Measurements from ENCODE around the gene HPSE2. TPM values are rescaled to one million over a fixed set of nuclear protein-coding genes. Genes with fewer than 3 reads are reported as not detected.

Gene HPSE2
- total RNA-seq, 1 experiment from 2014 or later = 0.20 TPM

DNA sequence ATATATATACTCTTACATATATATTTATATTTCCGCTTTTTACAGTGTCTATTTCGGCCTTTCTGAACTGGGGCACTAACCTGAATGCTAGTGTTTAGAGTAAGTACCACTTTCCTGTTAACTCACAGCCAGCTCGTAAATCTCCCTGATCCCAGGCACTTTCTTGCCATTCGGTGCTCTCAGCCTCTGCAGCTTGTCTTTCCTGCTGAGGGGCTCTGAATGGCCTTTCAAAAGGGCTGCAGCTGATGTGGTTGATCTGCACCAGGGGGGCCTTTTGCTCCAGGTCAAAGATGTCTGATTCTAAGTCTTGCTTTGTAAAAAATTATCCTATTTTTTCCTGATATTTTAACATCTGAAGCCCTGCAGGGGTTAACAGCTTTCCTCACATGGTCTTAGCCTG is 763.5 kb downstream of the HPSE2 start:
- Histone ChIP-seq H3K23me2 (ENCODE audit: insufficient read length, low read depth, low read length, poor library complexity, severe bottlenecking) (no peaks in the 10 kb centered on the region), H2BK120ac (ENCODE audit: low read depth, low read length, poor library complexity, severe bottlenecking) (no peak overlapping the region), H3K56ac (ENCODE audit: insufficient read length, low read depth, low read length) (no peak overlapping the region), H3K9me3 (ENCODE audit: control insufficient read depth, low read depth, low read length) (no peaks in the 10 kb centered on the region), H2BK12ac (ENCODE audit: insufficient read length, low read depth, low read length) (no peak overlapping the region), H2AFZ (ENCODE audit: low read length) (no peak overlapping the region), H4K91ac (ENCODE audit: insufficient read length, low read depth, low read length) (no peak overlapping the region), H3K79me2 (ENCODE audit: insufficient read depth, low read length) (no peaks in the 10 kb centered on the region), H4K20me1 (ENCODE audit: control insufficient read depth, insufficient read depth, insufficient read length) (no peaks in the 10 kb centered on the region), H2BK20ac (ENCODE audit: low read depth, low read length, poor library complexity, severe bottlenecking) (no peak overlapping the region), H2BK15ac (ENCODE audit: low read depth, low read length) (no peak overlapping the region), H3K9ac (ENCODE audit: extremely low read depth, insufficient read length, low read length) (no peak overlapping the region), H3K23ac (ENCODE audit: insufficient read length, low read depth, low read length) (no peak overlapping the region), H4K5ac (ENCODE audit: insufficient read length, low read depth, low read length) (no peak overlapping the region), H3K27me3 (ENCODE audit: insufficient read depth, low read length) (no peaks in the 10 kb centered on the region), H3K79me1 (ENCODE audit: insufficient read depth, low read depth, low read length, poor library complexity, severe bottlenecking) (no peaks in the 10 kb centered on the region), H3K18ac (ENCODE audit: insufficient read length, low read depth, low read length) (no peak overlapping the region), H3K27ac (ENCODE audit: insufficient read length, low read depth, low read length) (no peak overlapping the region), H2AK5ac (ENCODE audit: insufficient read length, low read length) (no peak overlapping the region), H3K14ac (ENCODE audit: insufficient read depth, low read length) (no peak overlapping the region), H4K8ac (replicated peaks; ENCODE audit: insufficient read length, low read depth, low read length) (no peak overlapping the region), H3K4me2 (ENCODE audit: insufficient read depth, insufficient read length, low read length) (no peak overlapping the region), H3K4ac (ENCODE audit: low read depth, low read length) (no peak overlapping the region), H3T11ph (ENCODE audit: low read length) (no peak overlapping the region), H2BK5ac (ENCODE audit: insufficient read length, low read length) (no peak overlapping the region), H3K4me1 (ENCODE audit: insufficient read depth, low read length) (no peaks in the 10 kb centered on the region; the same call in 1 of the 2 replicates)
- Mint-ChIP-seq H3K4me3 (no peak overlapping the region), H3K4me1 (peaks cover 21 to 34% of the 10 kb centered on the region in 2 experiments), H3K27ac (peak overlapping the region in 1 of 3 experiments; percentile 84; a peak in 1 of 7 replicates), H3K27me3 (ENCODE audit: low read depth) (peaks cover 27% of the 10 kb centered on the region), H3K9me3 (peaks cover 0 to under 1% of the 10 kb centered on the region in 2 experiments; a peak in 1 of 5 replicates), H3K36me3 (ENCODE audit: insufficient read depth in 1 of 3, low read depth in 3 of 3) (no peaks in the 10 kb centered on the region)
- WGBS (ENCODE audit: extremely low coverage, insufficient read length, low lambda C conversion rate) = no CpG with 5 or more reads among the region's 4 CpGs
- no peak for DNase-seq
- TF ChIP-seq CTCF (conservative IDR thresholded peaks at IDR 0.05) = no peak
